Inflammatory macrophage (primary cell): ENCODE data around the gene AKR1C8.
A peak's percentile ranks its signal among the peaks of the same experiment; 100 is the strongest.
"Not testable (repeated sequence)": the region's sequence is repeated elsewhere in the genome, so short reads cannot be mapped to it uniquely, and the experiment has no call there.

Experiments used
- DNase-seq, 2 donors: peaks; one replicate each; pipeline ENCODE4 v3.0.0-alpha.2; 2020 to 2022
- total RNA-seq, 18 experiments: gene quantifications; one replicate each; lab custom pipeline; 2026; ENCODE audit warnings: mixed read lengths in 6 of 18, inconsistent platforms in 2 of 18; lab: John Stamatoyannopoulos, UW

The AKR1C8 gene
- 0 to 0.33 (median 0.12) reads per million in 18 experiments for total RNA-seq

DNA sequence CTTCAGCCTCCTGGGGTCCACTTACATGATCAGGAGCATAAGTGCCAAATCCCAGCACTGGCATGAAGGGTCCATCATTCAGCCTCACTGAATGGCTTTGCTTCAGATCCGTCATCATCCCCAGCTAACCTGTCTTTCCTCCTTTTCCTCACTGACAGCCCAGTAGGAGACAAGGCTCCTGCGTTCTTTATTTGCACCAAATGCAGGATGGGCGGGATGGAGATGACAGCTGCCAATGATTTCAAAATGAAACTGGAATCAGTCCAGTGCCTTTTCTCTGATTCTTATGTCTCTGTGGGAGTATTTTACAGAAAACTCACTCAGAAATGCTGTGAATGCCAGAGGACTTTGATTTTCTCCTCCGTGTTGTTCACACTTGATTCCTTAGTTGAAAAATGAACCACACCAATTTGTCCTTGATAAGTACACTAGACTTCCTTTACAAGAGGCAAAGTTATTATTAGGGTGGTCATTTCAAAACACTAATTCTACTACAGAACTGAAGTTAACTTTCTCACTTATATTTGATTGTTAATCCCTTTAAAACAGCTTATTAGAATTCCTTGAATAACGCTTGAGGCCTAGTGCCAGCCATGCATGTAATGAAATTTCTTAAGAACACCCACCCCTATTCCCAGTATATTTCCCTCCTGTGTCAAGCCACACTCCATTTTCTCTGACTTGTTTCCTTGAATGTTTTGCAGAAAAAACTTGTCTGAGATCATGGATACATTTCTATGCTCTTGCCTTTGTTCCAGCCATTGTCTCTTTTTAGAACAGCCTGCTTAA, at the start of gene AKR1C8:
TSS of gene AKR1C8 (minus strand) at position 164 of the 789 bp plus-strand sequence. CDS start at position 118, 46 bp downstream.
- DNase-seq = no peak

GRCh38 chr10:5234106-5234860, 49.3 kb upstream of the AKR1C8 start:
- DNase-seq = peak; percentile 87 to 88

DNA sequence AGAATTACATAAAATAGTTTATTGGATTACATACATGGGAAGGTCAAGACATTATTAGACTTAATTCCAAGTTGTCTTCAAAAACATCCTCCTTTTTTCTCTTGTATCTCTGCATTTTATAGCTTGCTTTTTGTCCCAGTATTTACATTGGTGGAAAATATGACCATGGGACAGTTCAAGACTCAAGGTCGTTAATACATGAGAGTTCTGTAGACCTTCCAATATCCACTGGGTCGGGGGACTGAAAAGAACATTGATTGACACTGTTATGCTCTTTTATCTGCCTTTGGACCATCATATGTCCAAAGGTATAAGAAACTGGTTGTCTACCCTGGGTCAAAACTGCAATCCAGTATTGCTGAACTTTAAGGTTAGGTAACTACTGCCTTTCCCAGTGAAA, 48.4 kb upstream of the AKR1C8 start:
- DNase-seq = no peak

DNA sequence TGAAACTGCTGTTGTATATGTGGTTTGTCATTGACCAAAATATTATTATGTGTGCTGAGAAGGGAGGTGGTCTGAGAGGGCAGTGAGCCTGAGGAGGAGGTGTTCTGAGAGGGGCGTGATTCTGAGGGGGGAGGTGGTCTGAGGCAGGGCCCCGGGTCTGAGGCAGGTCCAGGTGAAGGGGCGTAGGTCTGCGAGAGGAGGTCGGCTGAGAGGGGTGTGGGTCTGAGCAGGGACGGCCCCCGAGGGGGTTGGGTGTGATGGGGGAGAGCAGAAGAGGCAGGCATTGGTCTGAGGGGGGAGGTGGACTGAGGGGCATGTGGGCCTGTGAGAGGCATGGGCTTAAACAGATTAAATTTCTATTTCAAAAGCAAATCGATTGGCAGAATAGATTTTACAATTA, 44.1 kb upstream of the AKR1C8 start:
- no peak for DNase-seq

- DNase-seq = not testable (repeated sequence)
Observed at GRCh38 chr10:5222942-5223341, 38.0 kb upstream of the AKR1C8 start.

- no peak for DNase-seq
Observed at GRCh38 chr10:5219262-5219661, 34.3 kb upstream of the AKR1C8 start.

- no peak for DNase-seq
Observed at GRCh38 chr10:5216801-5217200, 31.9 kb upstream of the AKR1C8 start.

GRCh38 chr10:5211696-5212536, 27.0 kb upstream of the AKR1C8 start:
- no peak for DNase-seq

- not testable (repeated sequence) for DNase-seq
Observed at GRCh38 chr10:5210261-5210660, 25.3 kb upstream of the AKR1C8 start.

DNA sequence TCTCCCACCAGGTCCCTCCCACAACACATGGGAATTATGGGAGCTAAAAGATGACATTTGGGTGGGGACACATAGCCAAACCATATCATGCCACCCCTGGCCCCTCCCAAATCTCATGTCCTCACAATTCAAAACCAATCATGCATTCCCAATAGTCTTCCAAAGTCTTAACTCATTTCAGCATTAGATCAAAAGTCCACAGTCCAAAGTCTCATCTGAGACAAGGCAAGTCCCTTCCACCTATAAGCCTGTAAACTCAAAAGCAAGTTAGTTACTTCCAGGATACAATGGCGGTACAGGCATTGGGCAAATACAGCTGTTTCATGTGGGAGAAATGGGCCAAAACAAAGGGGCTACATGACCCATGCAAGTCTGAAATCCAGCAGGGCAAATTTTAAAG, 24.8 kb upstream of the AKR1C8 start:
- not testable (repeated sequence) for DNase-seq

DNA sequence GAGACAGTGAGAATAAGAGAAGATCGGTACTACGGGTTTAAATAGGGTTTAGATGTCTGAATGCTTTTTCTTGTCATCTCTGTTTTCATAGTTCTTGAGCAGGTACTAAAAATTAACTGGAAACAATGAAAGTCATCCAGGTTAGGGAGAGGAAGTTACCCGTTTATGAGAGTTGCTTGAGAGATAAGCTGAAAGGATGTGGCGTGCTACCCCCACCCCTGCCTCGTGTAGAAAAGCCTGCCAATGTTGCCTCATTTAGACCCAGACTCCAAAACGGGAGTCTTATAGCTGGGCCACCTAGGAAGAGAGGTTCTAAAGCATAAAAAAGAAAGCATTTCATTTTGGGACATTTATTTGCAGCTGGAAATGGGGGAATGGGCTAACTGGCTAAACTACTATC, 21.8 kb upstream of the AKR1C8 start:
- DNase-seq = no peak

DNA sequence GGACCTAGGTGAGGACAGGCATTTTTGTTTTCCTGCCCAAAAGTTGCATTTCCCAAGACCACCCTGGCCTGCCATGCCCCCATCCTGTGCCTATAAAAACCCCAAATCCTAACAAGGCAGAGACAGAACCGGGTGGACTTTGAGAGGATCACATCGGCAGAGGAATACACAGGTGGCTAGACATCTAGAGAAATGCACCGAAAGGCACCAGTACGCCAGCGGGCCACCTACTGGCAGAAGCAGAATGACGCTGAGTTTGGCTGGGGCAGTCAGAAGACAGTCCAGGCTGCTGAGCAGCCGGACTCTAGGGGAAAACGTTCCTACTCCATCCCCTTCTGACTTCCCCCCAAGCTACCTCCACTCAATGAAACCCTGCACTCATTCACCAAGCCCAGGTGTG, 14.4 kb upstream of the AKR1C8 start:
- no peak for DNase-seq

DNA sequence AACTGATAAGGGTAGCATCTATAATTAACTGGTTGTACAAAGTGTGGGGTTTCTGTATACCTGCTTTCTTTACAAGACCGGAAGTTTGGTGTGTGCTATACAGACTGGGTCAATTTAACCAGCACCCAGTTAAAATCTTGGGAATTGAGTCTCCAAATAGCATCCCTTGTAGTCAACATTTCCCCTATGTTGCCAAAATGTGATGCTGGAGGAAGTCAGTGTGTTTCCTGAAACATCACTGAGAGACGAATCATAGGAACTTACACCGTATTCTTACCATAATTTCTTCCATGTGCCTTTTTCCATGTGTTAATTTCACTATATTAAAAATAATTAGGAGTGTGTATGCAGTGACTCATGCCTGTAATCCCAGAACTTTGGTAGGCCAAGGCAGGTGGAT, 13.4 kb upstream of the AKR1C8 start:
- DNase-seq = no peak

DNA sequence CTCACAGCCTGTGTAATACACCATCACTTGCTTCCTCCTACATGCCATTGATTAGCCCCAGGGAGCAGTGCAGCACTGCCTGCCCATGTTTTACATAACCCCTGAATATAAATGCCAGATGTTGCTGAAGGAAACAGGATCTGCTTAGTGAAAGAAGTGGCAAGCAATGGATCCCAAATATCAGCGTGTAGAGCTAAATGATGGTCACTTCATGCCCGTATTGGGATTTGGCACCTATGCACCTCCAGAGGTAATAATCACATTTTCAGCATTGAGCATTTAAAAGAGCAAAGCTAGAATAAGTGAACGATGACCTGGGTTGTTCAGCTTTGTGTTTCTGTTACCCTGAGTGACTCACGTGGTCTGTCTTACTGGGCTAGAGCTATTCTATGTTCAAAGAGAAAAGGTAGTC, 11.8 kb upstream of the AKR1C8 start, which contains the start of gene AKR1C4:
TSS of gene AKR1C4 (plus strand) at position 136 of the 412 bp plus-strand sequence. CDS start at position 167, 31 bp downstream.
- no peak for DNase-seq

GRCh38 chr10:5195727-5196374, 10.9 kb upstream of the AKR1C8 start:
- DNase-seq = no peak

- DNase-seq = no peak
Observed at GRCh38 chr10:5194431-5194830, 9.5 kb upstream of the AKR1C8 start.

GRCh38 chr10:5188358-5188757, 3.4 kb upstream of the AKR1C8 start:
- DNase-seq = no peak

GRCh38 chr10:5187867-5188266, 2.9 kb upstream of the AKR1C8 start:
- no peak for DNase-seq

DNA sequence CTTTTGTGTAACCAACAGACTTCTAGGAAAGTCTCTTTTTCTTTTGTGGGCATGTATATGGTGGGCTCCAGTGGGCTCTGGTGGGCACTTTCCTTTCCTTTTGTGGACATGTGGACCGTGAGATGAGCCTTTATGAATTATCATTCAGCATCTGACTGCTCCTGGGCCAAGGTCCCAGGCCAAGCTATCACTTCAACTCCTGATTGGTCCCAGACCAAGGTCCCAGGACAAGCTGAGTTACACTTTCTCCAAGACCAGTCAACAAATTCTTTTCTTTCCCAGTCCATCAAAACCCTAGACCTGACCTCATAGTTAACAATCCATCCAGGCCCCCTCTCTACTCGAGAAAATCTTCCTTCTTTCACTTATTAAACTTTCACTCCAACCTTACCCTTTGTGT, 1.0 kb downstream of the AKR1C8 start:
- no peak for DNase-seq

- not testable (repeated sequence) for DNase-seq
Observed at GRCh38 chr10:5180503-5180902, 4.4 kb downstream of the AKR1C8 start.

GRCh38 chr10:5175581-5175980, 9.4 kb downstream of the AKR1C8 start:
- DNase-seq = not testable (repeated sequence)

GRCh38 chr10:5168897-5169420, 16.0 kb downstream of the AKR1C8 start:
- DNase-seq = no peak
